Measurements from ENCODE around the gene KMT5B. TPM values are rescaled to one million over a fixed set of nuclear protein-coding genes. Genes with fewer than 3 reads are reported as not detected.

KMT5B gene
- total RNA-seq, 1 experiment from 2014 or later = 35.1 TPM

DNA sequence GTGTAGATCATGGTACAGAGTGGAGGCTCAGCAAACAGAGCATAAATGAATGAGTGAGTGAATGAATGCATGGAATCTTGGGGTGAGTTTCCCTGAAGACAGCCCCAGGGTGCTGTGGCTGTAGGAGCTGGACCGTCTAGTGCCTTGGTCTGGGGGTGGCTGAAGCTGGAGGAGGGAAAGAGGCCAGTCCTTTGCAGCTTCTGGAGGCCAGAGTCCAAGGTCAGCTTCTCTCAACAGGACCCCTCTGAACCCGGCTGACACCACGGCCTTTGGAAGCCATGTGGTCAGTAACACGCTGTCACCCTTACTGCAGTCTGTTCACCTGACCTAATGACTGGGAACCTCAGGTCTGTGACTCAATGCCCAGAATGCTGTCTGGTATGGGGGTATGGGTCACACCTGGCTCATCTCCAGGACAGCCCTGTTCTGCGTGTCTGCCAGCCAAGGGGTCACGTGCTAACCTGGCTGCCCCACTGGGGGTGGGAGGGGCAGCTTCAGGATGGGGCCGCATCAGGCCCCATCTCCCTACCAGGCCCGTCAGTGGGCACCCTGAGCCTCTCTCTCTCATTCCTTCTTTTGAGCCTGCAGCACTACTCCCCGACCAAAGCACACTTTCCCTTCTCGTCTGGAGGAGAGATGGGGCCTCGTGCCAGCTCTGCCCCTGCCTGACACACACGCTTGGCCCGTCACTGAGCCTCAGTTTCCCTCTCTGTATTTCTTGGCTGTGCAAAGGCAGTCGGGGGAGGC is 67.8 kb downstream of the KMT5B start (continued):
- TF ChIP-seq, protein P1, sequence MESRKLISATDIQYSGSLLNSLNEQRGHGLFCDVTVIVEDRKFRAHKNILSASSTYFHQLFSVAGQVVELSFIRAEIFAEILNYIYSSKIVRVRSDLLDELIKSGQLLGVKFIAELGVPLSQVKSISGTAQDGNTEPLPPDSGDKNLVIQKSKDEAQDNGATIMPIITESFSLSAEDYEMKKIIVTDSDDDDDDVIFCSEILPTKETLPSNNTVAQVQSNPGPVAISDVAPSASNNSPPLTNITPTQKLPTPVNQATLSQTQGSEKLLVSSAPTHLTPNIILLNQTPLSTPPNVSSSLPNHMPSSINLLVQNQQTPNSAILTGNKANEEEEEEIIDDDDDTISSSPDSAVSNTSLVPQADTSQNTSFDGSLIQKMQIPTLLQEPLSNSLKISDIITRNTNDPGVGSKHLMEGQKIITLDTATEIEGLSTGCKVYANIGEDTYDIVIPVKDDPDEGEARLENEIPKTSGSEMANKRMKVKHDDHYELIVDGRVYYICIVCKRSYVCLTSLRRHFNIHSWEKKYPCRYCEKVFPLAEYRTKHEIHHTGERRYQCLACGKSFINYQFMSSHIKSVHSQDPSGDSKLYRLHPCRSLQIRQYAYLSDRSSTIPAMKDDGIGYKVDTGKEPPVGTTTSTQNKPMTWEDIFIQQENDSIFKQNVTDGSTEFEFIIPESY (IDR thresholded peaks at IDR 0.05; ENCODE audit: extremely low read depth, insufficient replicate concordance, low read length) = no peak
- TF ChIP-seq SIN3A (IDR thresholded peaks at IDR 0.05; ENCODE audit: low read depth) (no peak), FOSL1 (IDR thresholded peaks at IDR 0.05; ENCODE audit: low read depth) (no peak), ELF1 (IDR thresholded peaks at IDR 0.05; ENCODE audit: borderline replicate concordance, low read depth) (no peak), EZH2 (IDR thresholded peaks at IDR 0.05) (no peak)

DNA sequence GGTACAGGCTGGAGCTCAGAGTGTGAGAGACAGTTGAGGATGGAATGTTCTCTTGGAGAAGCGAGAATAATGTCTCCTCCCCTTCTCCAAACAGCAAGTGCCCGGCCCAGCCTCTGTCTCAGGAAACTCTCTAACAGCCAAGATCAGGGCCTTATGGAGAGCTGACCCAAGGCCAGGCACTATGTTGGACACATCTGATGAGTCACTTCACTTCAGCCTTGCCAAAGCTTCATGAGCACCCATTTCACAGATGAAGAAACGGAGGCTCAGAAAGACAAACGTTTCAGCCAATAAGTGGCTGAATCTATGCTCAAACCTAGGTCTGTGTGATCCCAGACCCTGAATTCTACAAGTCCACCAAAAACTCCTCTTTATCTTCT is 69.8 kb downstream of the KMT5B start:
- ChIA-PET RAD21 (ENCODE audit: low non-redundant PET in 1 of 2, low total read pairs in 2 of 2, uncharacterized antibody in 2 of 2, unreplicated experiment in 2 of 2) (no interaction called here), POLR2A (no interaction called here), CTCF (no interaction called here)
- Histone ChIP-seq H4K20me1 (ENCODE audit: insufficient read depth) (no peaks in the 10 kb centered on the region), H3K4me2 (ENCODE audit: low read length) (no peak overlapping the region), H3K9me2 (ENCODE audit: insufficient read depth) (no peaks in the 10 kb centered on the region), H3K4me3 (replicated peaks in 1 of 2; ENCODE audit: low read depth in 1 of 2, low read length in 2 of 2) (no peak overlapping the region), H3K27me3 (ENCODE audit: insufficient read depth, low read length) (no peaks in the 10 kb centered on the region), H3K36me3 (ENCODE audit: control insufficient read depth in 1 of 2, insufficient read depth in 2 of 2, low read length in 2 of 2) (no peaks in the 10 kb centered on the region), H3K4me1 (ENCODE audit: control insufficient read depth in 1 of 2, insufficient read depth in 2 of 2, low read length in 2 of 2) (peaks cover 16 to 24% of the 10 kb centered on the region in 2 experiments; a peak in 3 of 4 replicates), H3K9ac (ENCODE audit: low read length) (no peak overlapping the region), H3K27ac (ENCODE audit: low read depth, low read length) (no peak overlapping the region), H2AFZ (ENCODE audit: low read depth, low read length, poor library complexity, severe bottlenecking) (no peak overlapping the region), H3K79me2 (ENCODE audit: insufficient read depth, low read length) (no peaks in the 10 kb centered on the region), H3K9me3 (ENCODE audit: control insufficient read depth in 1 of 2, insufficient read depth in 1 of 2, low read depth in 1 of 2, low read length in 2 of 2) (no peaks in the 10 kb centered on the region)
- ATAC-seq = no peak
- no peak for TF ChIP-seq ELF1 (IDR thresholded peaks at IDR 0.05; ENCODE audit: borderline replicate concordance, low read depth)
- no peak for TF ChIP-seq JUND (IDR thresholded peaks at IDR 0.05)
- no peak for TF ChIP-seq SP1 (IDR thresholded peaks at IDR 0.05; ENCODE audit: low read depth)
- TF ChIP-seq CEBPB (IDR thresholded peaks at IDR 0.05; ENCODE audit: low read depth) = no peak
- no peak for TF ChIP-seq CBX3 (IDR thresholded peaks at IDR 0.05; ENCODE audit: low read depth)
- no peak for TF ChIP-seq TCF7L2 (IDR thresholded peaks at IDR 0.05; ENCODE audit: borderline replicate concordance, extremely low read depth, insufficient read depth, insufficient read length)
- TF ChIP-seq, protein P2, sequence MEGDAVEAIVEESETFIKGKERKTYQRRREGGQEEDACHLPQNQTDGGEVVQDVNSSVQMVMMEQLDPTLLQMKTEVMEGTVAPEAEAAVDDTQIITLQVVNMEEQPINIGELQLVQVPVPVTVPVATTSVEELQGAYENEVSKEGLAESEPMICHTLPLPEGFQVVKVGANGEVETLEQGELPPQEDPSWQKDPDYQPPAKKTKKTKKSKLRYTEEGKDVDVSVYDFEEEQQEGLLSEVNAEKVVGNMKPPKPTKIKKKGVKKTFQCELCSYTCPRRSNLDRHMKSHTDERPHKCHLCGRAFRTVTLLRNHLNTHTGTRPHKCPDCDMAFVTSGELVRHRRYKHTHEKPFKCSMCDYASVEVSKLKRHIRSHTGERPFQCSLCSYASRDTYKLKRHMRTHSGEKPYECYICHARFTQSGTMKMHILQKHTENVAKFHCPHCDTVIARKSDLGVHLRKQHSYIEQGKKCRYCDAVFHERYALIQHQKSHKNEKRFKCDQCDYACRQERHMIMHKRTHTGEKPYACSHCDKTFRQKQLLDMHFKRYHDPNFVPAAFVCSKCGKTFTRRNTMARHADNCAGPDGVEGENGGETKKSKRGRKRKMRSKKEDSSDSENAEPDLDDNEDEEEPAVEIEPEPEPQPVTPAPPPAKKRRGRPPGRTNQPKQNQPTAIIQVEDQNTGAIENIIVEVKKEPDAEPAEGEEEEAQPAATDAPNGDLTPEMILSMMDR (IDR thresholded peaks at IDR 0.05 in 2 of 3, conservative IDR thresholded peaks at IDR 0.05 in 1 of 3; ENCODE audit: borderline replicate concordance in 1 of 3, insufficient read depth in 1 of 3, low read depth in 2 of 3, low read length in 2 of 3) = no peak
- TF ChIP-seq EGR1 (IDR thresholded peaks at IDR 0.05; ENCODE audit: low read depth) = no peak
- DNase-seq (ENCODE audit: low read depth, low spot score) = no peak
- BruUV-seq (replicated peaks) = no TSS peak
- intact Hi-C loops (cut with micrococcal nuclease) = no loop called here

Data from HCT116 (cell line).